Fibroblast of lung (primary cell): ENCODE results near the gene KCNIP4.

Experiments
- EZH2 ChIP-seq: IDR thresholded peaks from 2 replicates; pipeline ENCODE4 v1.5.1; 2012; ENCODE audit warnings: low read length, control low read depth, mild to moderate bottlenecking; ENCODE audit errors: missing control alignments
- TF ChIP-seq, protein P1 (sequence below), 2 donors: IDR thresholded peaks in 1 of 2; conservative IDR thresholded peaks in 1 of 2; 1 replicate in 1 of 2; 2 replicates in 1 of 2; pipeline ENCODE4 v1.5.1; 2011 to 2012; ENCODE audit warnings: low read length in 2 of 2, control low read depth in 1 of 2, inconsistent platforms in 1 of 2, low read depth in 1 of 2, mild to moderate bottlenecking in 1 of 2

DNA sequence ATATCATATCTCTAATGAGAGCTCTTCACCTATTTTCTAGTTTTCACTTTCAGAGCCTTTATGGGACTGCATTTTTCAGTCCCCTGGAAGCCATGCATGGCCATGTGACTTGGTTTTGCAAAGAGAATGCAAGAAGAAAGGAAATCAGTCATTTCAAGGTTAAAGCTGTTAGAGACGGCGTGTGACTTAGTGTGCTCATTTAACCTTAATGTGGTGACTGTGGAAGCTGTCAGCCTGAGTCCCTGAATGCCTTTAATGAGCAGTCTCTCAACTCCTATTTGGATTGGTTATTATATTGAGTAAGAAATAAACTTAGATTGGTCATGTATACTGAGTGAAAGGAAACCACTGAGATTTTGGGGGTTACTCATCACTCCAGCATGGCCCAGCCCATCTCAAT, 212.7 kb downstream of the KCNIP4 start:
- TF ChIP-seq, protein P1, sequence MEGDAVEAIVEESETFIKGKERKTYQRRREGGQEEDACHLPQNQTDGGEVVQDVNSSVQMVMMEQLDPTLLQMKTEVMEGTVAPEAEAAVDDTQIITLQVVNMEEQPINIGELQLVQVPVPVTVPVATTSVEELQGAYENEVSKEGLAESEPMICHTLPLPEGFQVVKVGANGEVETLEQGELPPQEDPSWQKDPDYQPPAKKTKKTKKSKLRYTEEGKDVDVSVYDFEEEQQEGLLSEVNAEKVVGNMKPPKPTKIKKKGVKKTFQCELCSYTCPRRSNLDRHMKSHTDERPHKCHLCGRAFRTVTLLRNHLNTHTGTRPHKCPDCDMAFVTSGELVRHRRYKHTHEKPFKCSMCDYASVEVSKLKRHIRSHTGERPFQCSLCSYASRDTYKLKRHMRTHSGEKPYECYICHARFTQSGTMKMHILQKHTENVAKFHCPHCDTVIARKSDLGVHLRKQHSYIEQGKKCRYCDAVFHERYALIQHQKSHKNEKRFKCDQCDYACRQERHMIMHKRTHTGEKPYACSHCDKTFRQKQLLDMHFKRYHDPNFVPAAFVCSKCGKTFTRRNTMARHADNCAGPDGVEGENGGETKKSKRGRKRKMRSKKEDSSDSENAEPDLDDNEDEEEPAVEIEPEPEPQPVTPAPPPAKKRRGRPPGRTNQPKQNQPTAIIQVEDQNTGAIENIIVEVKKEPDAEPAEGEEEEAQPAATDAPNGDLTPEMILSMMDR (conservative IDR thresholded peaks at IDR 0.05 in 1 of 2, IDR thresholded peaks at IDR 0.05 in 1 of 2; ENCODE audit: low read depth in 1 of 2, low read length in 2 of 2) = no peak
- TF ChIP-seq EZH2 = no peak
